Keratinocyte (primary cell): Measurements from ENCODE around the gene TIMM10B. TPM values are rescaled to one million over a fixed set of nuclear protein-coding genes. Genes with fewer than 3 reads are reported as not detected.

Source experiments
- DNase-seq: peaks from one replicate; pipeline ENCODE4 v3.0.0-alpha.2; 2011; ENCODE audit warnings: low read depth, missing footprints, low spot score
- FAIRE-seq: peaks from 2 replicates; lab custom pipeline; 2011; peaks lifted over from hg19 to GRCh38; lab: Jason Lieb, UNC
- H2AFZ ChIP-seq: 2 replicates; pipeline ENCODE4 v1.6.0; 2012; ENCODE audit warnings: low read length, control low read depth, inconsistent platforms; ENCODE audit not compliant: control insufficient read depth
- H3K27ac ChIP-seq: 2 replicates; pipeline ENCODE4 v1.5.1; 2011; ENCODE audit warnings: low read length; ENCODE audit not compliant: control insufficient read depth, insufficient read depth
- H3K27me3 ChIP-seq: 3 replicates; pipeline ENCODE4 v1.6.0; 2011; ENCODE audit warnings: low read length; ENCODE audit not compliant: control insufficient read depth, insufficient read depth; ENCODE audit errors: extremely low read depth
- H3K36me3 ChIP-seq, 2 experiments: 2 replicates in 1 of 2; 3 replicates in 1 of 2; pipeline ENCODE4 v1.5.1; 2011; ENCODE audit warnings: low read length in 2 of 2, mild to moderate bottlenecking in 1 of 2; ENCODE audit not compliant: control insufficient read depth in 2 of 2, insufficient read depth in 2 of 2; ENCODE audit errors: extremely low read depth in 1 of 2
- H3K4me1 ChIP-seq: 3 replicates; pipeline ENCODE4 v1.5.1; 2011; ENCODE audit warnings: low read length; ENCODE audit not compliant: control insufficient read depth, insufficient read depth; ENCODE audit errors: extremely low read depth
- H3K4me2 ChIP-seq: 3 replicates; pipeline ENCODE4 v1.6.0; 2011; ENCODE audit warnings: low read depth, low read length; ENCODE audit not compliant: control insufficient read depth, insufficient read depth; ENCODE audit errors: extremely low read depth
- H3K4me3 ChIP-seq, 3 experiments: fragments of 200-600 bp in 1 of 3; sonication (generic) in 1 of 3; 2 replicates in 2 of 3; 3 replicates in 1 of 3; pipeline ENCODE4 v1.5.1; 2011 to 2016; ENCODE audit warnings: low read length in 3 of 3, mild to moderate bottlenecking in 3 of 3, control low read depth in 2 of 3, inconsistent platforms in 1 of 3, low read depth in 1 of 3, mixed read lengths in 1 of 3, mixed run types in 1 of 3, moderate library complexity in 1 of 3; ENCODE audit not compliant: control insufficient read depth in 2 of 3, insufficient read depth in 2 of 3; ENCODE audit errors: extremely low read depth in 1 of 3
- H3K79me2 ChIP-seq: 2 replicates; pipeline ENCODE4 v1.6.0; 2012; ENCODE audit warnings: low read length; ENCODE audit not compliant: control insufficient read depth, insufficient read depth
- H3K9ac ChIP-seq: 3 replicates; pipeline ENCODE4 v1.6.0; 2011; ENCODE audit warnings: low read length; ENCODE audit not compliant: control insufficient read depth, insufficient read depth; ENCODE audit errors: extremely low read depth
- H3K9me1 ChIP-seq: 3 replicates; pipeline ENCODE4 v1.6.0; 2011; ENCODE audit warnings: low read length; ENCODE audit not compliant: control insufficient read depth, insufficient read depth; ENCODE audit errors: extremely low read depth
- H3K9me3 ChIP-seq: 2 replicates; pipeline ENCODE4 v1.5.1; 2012; ENCODE audit warnings: low read depth, low read length; ENCODE audit not compliant: control insufficient read depth
- H4K20me1 ChIP-seq: 3 replicates; pipeline ENCODE4 v1.6.0; 2011; ENCODE audit warnings: low read length; ENCODE audit not compliant: control insufficient read depth, insufficient read depth; ENCODE audit errors: extremely low read depth
- CTCF ChIP-seq, 3 experiments: IDR thresholded peaks in 1 of 3; conservative IDR thresholded peaks in 1 of 3; optimal IDR thresholded peaks in 1 of 3; 2 replicates in 2 of 3; 3 replicates in 1 of 3; pipeline versions ENCODE3 to v1.5.1; 2011; ENCODE audit warnings: low read length in 3 of 3, mild to moderate bottlenecking in 3 of 3, moderate library complexity in 2 of 3, control low read depth in 1 of 3, inconsistent platforms in 1 of 3; ENCODE audit not compliant: insufficient read depth in 2 of 3; ENCODE audit errors: extremely low read depth in 1 of 3
- EZH2 ChIP-seq: IDR thresholded peaks from one replicate; pipeline ENCODE4 v1.6.1; 2012; ENCODE audit warnings: inconsistent platforms, mild to moderate bottlenecking, low read length, moderate library complexity
- dilution Hi-C: fragments of 300-500 bp; cut with MboI; formaldehyde crosslinking; loops from one replicate; pipeline ENCODE4 v1.7.0; 2020; ENCODE audit warnings: low sequenced_read_pairs; ENCODE audit not compliant: extremely low pct_ligation_motif_present
- polyA plus RNA-seq, 5 experiments: library from polyadenylated mRNA; depleted of rRNA in 3 of 5; stranded (reverse) in 3 of 5; stranded (forward) in 1 of 5; unstranded in 1 of 5; fragments of >200 nt; gene quantifications; 1 replicate in 1 of 5; 2 replicates in 3 of 5; 3 replicates in 1 of 5; pipeline versions ENCODE4 v1.2.1 to v1.2.3, GENCODE V29; 2011 to 2012; ENCODE audit warnings: missing spikeins in 2 of 5, low read depth in 1 of 5, low replicate concordance in 1 of 5

Gene TIMM10B
- polyA plus RNA-seq, 1 donor (not counting 4 experiments of a cell fraction or from before 2014, with no cell fraction given) = 34.1 TPM

- no peak overlapping the region for H3K9ac ChIP-seq
- DNase-seq (no peak), FAIRE-seq (no peak)
- dilution Hi-C loops = no loop called here
- TF ChIP-seq CTCF (optimal IDR thresholded peaks at IDR 0.05 in 1 of 3, IDR thresholded peaks at IDR 0.05 in 1 of 3, conservative IDR thresholded peaks at IDR 0.05 in 1 of 3; ENCODE audit: extremely low read depth in 1 of 3, insufficient read depth in 2 of 3, low read length in 3 of 3) (no peak), EZH2 (no peak)
- no peaks in the 10 kb centered on the region for H3K9me3 ChIP-seq
- H4K20me1 ChIP-seq = no peaks in the 10 kb centered on the region
- peaks cover 0 to 8% of the 10 kb centered on the region in 2 experiments for H3K36me3 ChIP-seq
- no peak overlapping the region for H3K4me2 ChIP-seq
- H3K27me3 ChIP-seq = no peaks in the 10 kb centered on the region
- H3K79me2 ChIP-seq = no peaks in the 10 kb centered on the region
- H2AFZ ChIP-seq = no peak overlapping the region
- no peak overlapping the region for H3K4me3 ChIP-seq
- no peak overlapping the region for H3K27ac ChIP-seq
- H3K4me1 ChIP-seq = no peaks in the 10 kb centered on the region
- H3K9me1 ChIP-seq = no peaks in the 10 kb centered on the region
Observed at GRCh38 chr11:6530848-6531247, 49.5 kb downstream of the TIMM10B start.

- TF ChIP-seq CTCF (optimal IDR thresholded peaks at IDR 0.05 in 1 of 3, IDR thresholded peaks at IDR 0.05 in 1 of 3, conservative IDR thresholded peaks at IDR 0.05 in 1 of 3; ENCODE audit: extremely low read depth in 1 of 3, insufficient read depth in 2 of 3, low read length in 3 of 3) = peak; percentile 57 to 74 (median 66)
- no peak for TF ChIP-seq EZH2
- H3K9me3 ChIP-seq = no peaks in the 10 kb centered on the region
- no peaks in the 10 kb centered on the region for H3K27me3 ChIP-seq
- no peaks in the 10 kb centered on the region for H3K4me1 ChIP-seq
- H3K36me3 ChIP-seq = peaks cover 0 to 8% of the 10 kb centered on the region in 2 experiments
- no peaks in the 10 kb centered on the region for H3K79me2 ChIP-seq
- no peak overlapping the region for H3K27ac ChIP-seq
- no peaks in the 10 kb centered on the region for H4K20me1 ChIP-seq
- no peaks in the 10 kb centered on the region for H3K9me1 ChIP-seq
- H3K9ac ChIP-seq = no peak overlapping the region
- DNase-seq (no peak), FAIRE-seq (no peak)
- dilution Hi-C loops = no loop called here
- H3K4me3 ChIP-seq = no peak overlapping the region
- no peak overlapping the region for H3K4me2 ChIP-seq
- no peak overlapping the region for H2AFZ ChIP-seq
Observed at GRCh38 chr11:6531267-6531752, 50.0 kb downstream of the TIMM10B start.

Other genes with a start within 250 kb of the TIMM10B start
- 15.2 to 31.6 TPM (median 18.7 TPM) in 3 replicates for gene FHIP1B, start 246.9 kb upstream of the TIMM10B start, polyA plus RNA-seq
- gene CNGA4, start 242.4 kb upstream of the TIMM10B start, polyA plus RNA-seq = 0.09 to 0.18 TPM in 2 of 3 replicates, not detected in the other
- gene CCKBR, start 221.7 kb upstream of the TIMM10B start, polyA plus RNA-seq = not detected in 3 replicates
- gene CAVIN3, start 161.0 kb upstream of the TIMM10B start, polyA plus RNA-seq = 26.0 to 43.0 TPM (median 30.1 TPM) in 3 replicates
- gene SMPD1, start 91.0 kb upstream of the TIMM10B start, polyA plus RNA-seq = 7.3 to 12.6 TPM (median 8.0 TPM) in 3 replicates
- 3.7 to 7.4 TPM (median 5.0 TPM) in 3 replicates for gene APBB1, start 62.4 kb upstream of the TIMM10B start, polyA plus RNA-seq
- 0.35 to 1.5 TPM (median 0.76 TPM) in 3 replicates for gene HPX, start 40.5 kb upstream of the TIMM10B start, polyA plus RNA-seq
- gene TRIM3, start 7.6 kb upstream of the TIMM10B start, polyA plus RNA-seq = 9.7 to 12.6 TPM (median 10.3 TPM) in 3 replicates
- 65.2 to 89.3 TPM (median 66.3 TPM) in 3 replicates for gene ARFIP2, start 170 bp upstream of the TIMM10B start, polyA plus RNA-seq
- gene DNHD1, start 15.8 kb downstream of the TIMM10B start, polyA plus RNA-seq = 2.1 to 3.5 TPM (median 2.9 TPM) in 3 replicates
- 12.1 to 15.9 TPM (median 15.0 TPM) in 3 replicates for gene RRP8, start 122.1 kb downstream of the TIMM10B start, polyA plus RNA-seq
- 103 to 164 TPM (median 117 TPM) in 3 replicates for gene ILK, start 122.3 kb downstream of the TIMM10B start, polyA plus RNA-seq
- 120 to 181 TPM (median 165 TPM) in 3 replicates for gene TAF10, start 130.7 kb downstream of the TIMM10B start, polyA plus RNA-seq
- 34.8 to 61.3 TPM (median 55.3 TPM) in 3 replicates for gene TPP1, start 137.9 kb downstream of the TIMM10B start, polyA plus RNA-seq
- gene DCHS1, start 174.3 kb downstream of the TIMM10B start, polyA plus RNA-seq = 0.03 to 0.05 TPM (median 0.03 TPM) in 3 replicates
- 52.1 to 96.3 TPM (median 81.0 TPM) in 3 replicates for gene MRPL17, start 201.8 kb downstream of the TIMM10B start, polyA plus RNA-seq